HepG2 (cell line): ENCODE measurements around the gene SLC2A4. TPM values are rescaled to one million over a fixed set of nuclear protein-coding genes. Genes with fewer than 3 reads are reported as not detected.

Experiments used
- ATAC-seq: fragments of 200-7000 bp; cut with Tn5 transposase; 3 replicates; pipeline ENCODE4 v1.9.1; 2020; ENCODE audit warnings: mild to moderate bottlenecking, moderate library complexity
- BruUV-seq: library from RNA; stranded (reverse); fragments of 400-500 nt; replicated peaks from 2 replicates; lab custom pipeline; 2021; lab: Mats Ljungman, UMichigan
- CTCF ChIA-PET: fragments of 300-600 bp; formaldehyde crosslinking; extraction: SDS; loops from one replicate; lab custom pipeline; 2021; ENCODE audit warnings: low total read pairs, inconsistent platforms, low intra/inter-chr PET ratio; lab: Yijun Ruan, JAX
- POLR2A ChIA-PET: fragments of 350-600 bp; sonication (Branson Sonifier 250); formaldehyde crosslinking; loops from one replicate; lab custom pipeline; 2020; ENCODE audit warnings: antibody characterized with exemption, inconsistent platforms; lab: Yijun Ruan, JAX
- DNase-seq: peaks from one replicate; pipeline ENCODE4 v3.0.0-alpha.2; 2015; ENCODE audit warnings: low spot score
- FAIRE-seq: peaks from 3 replicates; lab custom pipeline; 2011; peaks lifted over from hg19 to GRCh38; lab: Jason Lieb, UNC
- H2AFZ ChIP-seq: one replicate; pipeline ENCODE4 v1.6.1; 2011; ENCODE audit warnings: low read length, inconsistent platforms
- H3K27ac ChIP-seq: fragments of 300-600 bp; 3 replicates; pipeline ENCODE4 v1.8.0; 2011; ENCODE audit warnings: mixed run types, mild to moderate bottlenecking, mixed read lengths, low read length, inconsistent platforms; ENCODE audit not compliant: insufficient read depth; ENCODE audit errors: extremely low read length
- H3K27me3 ChIP-seq, 2 experiments: fragments of 200-600 bp in 1 of 2; 2 replicates in 1 of 2; 3 replicates in 1 of 2; pipeline versions ENCODE4 v1.6.0 to v1.8.0; 2011; ENCODE audit warnings: low read length in 2 of 2, mild to moderate bottlenecking in 2 of 2, moderate library complexity in 2 of 2, inconsistent platforms in 1 of 2; ENCODE audit not compliant: insufficient read depth in 2 of 2, control insufficient read depth in 1 of 2
- H3K36me3 ChIP-seq, 2 experiments: fragments of 200-600 bp in 1 of 2; replicated peaks in 1 of 2; 2 replicates in 1 of 2; 3 replicates in 1 of 2; pipeline versions ENCODE4 v1.5.1 to v1.8.0; 2011; ENCODE audit warnings: low read length in 2 of 2, inconsistent platforms in 1 of 2; ENCODE audit not compliant: insufficient read depth in 2 of 2, control insufficient read depth in 1 of 2
- H3K4me1 ChIP-seq: 2 replicates; pipeline ENCODE4 v1.5.1; 2012; ENCODE audit warnings: low read length, inconsistent platforms; ENCODE audit not compliant: insufficient read depth
- H3K4me2 ChIP-seq: 2 replicates; pipeline ENCODE4 v1.6.0; 2011; ENCODE audit warnings: low read depth, low read length, inconsistent platforms
- H3K4me3 ChIP-seq, 3 experiments: fragments of 200-600 bp in 1 of 3; sonication (generic), shearing (Covaris generic) in 1 of 3; replicated peaks in 1 of 3; 2 replicates each; pipeline ENCODE4 v1.5.1; 2011 to 2016; ENCODE audit warnings: low read length in 3 of 3, inconsistent platforms in 2 of 3, low read depth in 2 of 3, mild to moderate bottlenecking in 2 of 3, control low read depth in 1 of 3, mixed read lengths in 1 of 3; ENCODE audit not compliant: insufficient read depth in 1 of 3
- H3K79me2 ChIP-seq: one replicate; pipeline ENCODE4 v1.6.1; 2011; ENCODE audit warnings: low read length, inconsistent platforms; ENCODE audit not compliant: insufficient read depth
- H3K9ac ChIP-seq: 2 replicates; pipeline ENCODE4 v1.6.0; 2011; ENCODE audit warnings: mild to moderate bottlenecking, low read depth, low read length, inconsistent platforms; ENCODE audit not compliant: insufficient read depth
- H3K9me3 ChIP-seq: 2 replicates; pipeline ENCODE4 v1.5.1; 2012; ENCODE audit warnings: mild to moderate bottlenecking, low read length
- H4K20me1 ChIP-seq: 2 replicates; pipeline ENCODE4 v1.6.0; 2011; ENCODE audit warnings: inconsistent platforms, mild to moderate bottlenecking, low read length, moderate library complexity; ENCODE audit not compliant: insufficient read depth
- AGO1 ChIP-seq: fragments of 200-400 bp; formaldehyde crosslinking; IDR thresholded peaks from 2 replicates; pipeline ENCODE4 v1.6.1; 2017; ENCODE audit warnings: mild to moderate bottlenecking, low read depth, low read length, moderate library complexity; ENCODE audit not compliant: poor library complexity, severe bottlenecking
- GLI4 ChIP-seq: sonication (generic); formaldehyde crosslinking; IDR thresholded peaks from 2 replicates; pipeline ENCODE4 v1.5.1; 2020; ENCODE audit warnings: missing genetic modification reagents, mild to moderate bottlenecking, moderate library complexity, borderline replicate concordance
- GMEB1 ChIP-seq: sonication (generic); formaldehyde crosslinking; IDR thresholded peaks from 2 replicates; pipeline ENCODE4 v1.5.1; 2020; ENCODE audit warnings: missing genetic modification reagents, mild to moderate bottlenecking, borderline replicate concordance
- HNRNPL ChIP-seq: fragments of 200-400 bp; formaldehyde crosslinking; IDR thresholded peaks from 2 replicates; pipeline ENCODE4 v1.6.1; 2017; ENCODE audit warnings: mild to moderate bottlenecking, low read depth, low read length
- JUND ChIP-seq: sonication (generic); formaldehyde crosslinking; IDR thresholded peaks from 2 replicates; pipeline ENCODE4 v1.8.0; 2022; ENCODE audit warnings: mild to moderate bottlenecking, missing genetic modification reagents
- POLR2A ChIP-seq, 2 experiments: IDR thresholded peaks; 2 replicates each; pipeline ENCODE4 v1.6.1; 2011; ENCODE audit warnings: low read depth in 2 of 2, low read length in 2 of 2, mild to moderate bottlenecking in 1 of 2, moderate library complexity in 1 of 2; ENCODE audit not compliant: insufficient read depth in 1 of 2
- TAF1 ChIP-seq: sonication (generic); formaldehyde crosslinking; IDR thresholded peaks from 2 replicates; pipeline ENCODE4 v1.4.0; 2020; ENCODE audit warnings: missing genetic modification reagents
- WGBS: methylation state at CpG from one replicate; pipeline ENCODE4 v1.1.6; 2017; ENCODE audit warnings: low lambda C conversion rate; 5-methylcytosine and 5-hydroxymethylcytosine counted together
- in situ Hi-C: cut with HindIII; loops from 2 replicates; pipeline ENCODE4 v1.10.0; 2017; ENCODE audit warnings: low pct_unique_long_range_greater_than_20kb; ENCODE audit not compliant: extremely low pct_ligation_motif_present
- intact Hi-C: fragments of 100-400 bp; cut with micrococcal nuclease; formaldehyde crosslinking; loops from one replicate; pipeline ENCODE4 v1.10.0; 2022; ENCODE audit not compliant: unreplicated experiment
- polyA plus RNA-seq, 8 experiments: library from polyadenylated mRNA; depleted of rRNA in 3 of 8; stranded (reverse) in 7 of 8; unstranded in 1 of 8; fragments of >200 nt; fragmentation: Illumina TruSeq in 4 of 8; extraction: Trizol in 4 of 8; gene quantifications; 2 replicates each; pipeline versions ENCODE4 v1.2.1 to v1.2.3, GENCODE V29; 2011 to 2016; ENCODE audit warnings: low read depth in 4 of 8, missing spikeins in 1 of 8, mixed read lengths in 1 of 8; ENCODE audit not compliant: insufficient read depth in 1 of 8
- total RNA-seq, 5 experiments: library from RNA; depleted of rRNA; stranded (reverse); fragments of >200 nt; fragmentation: Illumina TruSeq; extraction: Trizol; gene quantifications; 2 replicates each; pipeline ENCODE4 v1.2.3, GENCODE V29; 2016; ENCODE audit warnings: low read depth in 1 of 5
- TF ChIP-seq, protein P1 (sequence below): sonication (generic); formaldehyde crosslinking; IDR thresholded peaks from 2 replicates; pipeline ENCODE4 v1.5.0; 2020; ENCODE audit warnings: missing genetic modification reagents, mild to moderate bottlenecking, borderline replicate concordance
- TF ChIP-seq, protein P2 (sequence below): sonication (generic); formaldehyde crosslinking; IDR thresholded peaks from 2 replicates; pipeline ENCODE4 v1.5.0; 2020; ENCODE audit warnings: mild to moderate bottlenecking, missing genetic modification reagents, borderline replicate concordance

The SLC2A4 gene
- total and polyA plus RNA-seq, 2 of the 13 experiments (the other 11 are each of a cell fraction or from before 2014, with no cell fraction given) = 4.9 to 5.8 TPM

DNA sequence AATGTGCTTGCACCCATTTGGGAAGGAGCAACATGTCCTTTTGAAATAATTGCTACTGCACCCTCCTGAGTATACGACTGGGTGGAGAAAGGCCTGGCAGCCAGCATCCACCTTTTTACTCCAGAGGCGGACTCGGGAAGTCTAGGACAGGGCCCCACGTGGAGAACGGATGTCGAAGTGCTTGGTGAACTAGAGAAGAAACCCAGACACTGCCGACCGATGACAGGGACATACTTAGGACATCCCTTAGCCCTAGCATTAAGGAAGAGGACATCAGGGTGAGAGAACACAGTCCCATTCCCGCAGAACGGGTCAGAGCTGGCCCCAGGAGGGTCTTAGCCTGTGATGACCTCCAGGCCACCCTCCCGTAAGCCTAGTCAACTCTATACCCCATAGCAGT lies 9.2 kb downstream of the SLC2A4 start (continued):
- TF ChIP-seq TAF1 (CRISPR knock-in tag) (no peak), GLI4 (no peak), AGO1 (no peak)

GRCh38 chr17:7292194-7292593 lies 10.7 kb downstream of the SLC2A4 start:
- intact Hi-C loops (loop anchor here (1.0 kb wide), 1 partner anchor 38 kb away; no protein-coding TSS in a partner anchor), in situ Hi-C loops (no loop called here)
- CTCF ChIA-PET = interaction anchor here (1.1 kb wide), 1 partner anchor 12 kb away, joined by 3 read pairs; no protein-coding TSS in a partner anchor
- H4K20me1 ChIP-seq = no peaks in the 10 kb centered on the region
- H3K4me2 ChIP-seq = peak overlapping the region; percentile 75; the same call in 1 of the 2 replicates
- no TSS peak for BruUV-seq
- FAIRE-seq (no peak), DNase-seq (no peak), ATAC-seq (no peak)
- H2AFZ ChIP-seq = no peak overlapping the region
- no peaks in the 10 kb centered on the region for H3K36me3 ChIP-seq
- POLR2A ChIA-PET = interaction anchor here (3.7 kb wide), 1 partner anchor 10 kb away, joined by 35 read pairs; the partner anchor contains the start of gene SLC2A4
- H3K27me3 ChIP-seq = peaks cover 0 to 11% of the 10 kb centered on the region in 2 experiments; a peak in 2 of 5 replicates
- no peak overlapping the region for H3K9ac ChIP-seq
- WGBS = no CpG with 5 or more reads among the region's 2 CpGs
- TF ChIP-seq, protein P1, sequence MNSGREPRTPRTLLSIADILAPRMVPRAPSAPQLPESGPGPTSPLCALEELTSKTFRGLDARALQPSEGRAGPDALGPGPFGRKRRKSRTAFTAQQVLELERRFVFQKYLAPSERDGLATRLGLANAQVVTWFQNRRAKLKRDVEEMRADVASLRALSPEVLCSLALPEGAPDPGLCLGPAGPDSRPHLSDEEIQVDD = no peak
- 0 out of 4 replicates have a peak, but pooled peaks of 1 of the 2 experiments have one; percentile 15 for TF ChIP-seq POLR2A (IDR thresholded peaks at IDR 0.05; ENCODE audit: insufficient read depth in 1 of 2, low read depth in 2 of 2, low read length in 2 of 2)
- H3K9me3 ChIP-seq = no peaks in the 10 kb centered on the region
- no peaks in the 10 kb centered on the region for H3K79me2 ChIP-seq
- H3K4me1 ChIP-seq = peaks cover 41% of the 10 kb centered on the region
- peak overlapping the region in 2 of 3 experiments; percentile 29 to 54; a peak in 1 of 6 replicates for H3K4me3 ChIP-seq
- no peak overlapping the region for H3K27ac ChIP-seq

DNA sequence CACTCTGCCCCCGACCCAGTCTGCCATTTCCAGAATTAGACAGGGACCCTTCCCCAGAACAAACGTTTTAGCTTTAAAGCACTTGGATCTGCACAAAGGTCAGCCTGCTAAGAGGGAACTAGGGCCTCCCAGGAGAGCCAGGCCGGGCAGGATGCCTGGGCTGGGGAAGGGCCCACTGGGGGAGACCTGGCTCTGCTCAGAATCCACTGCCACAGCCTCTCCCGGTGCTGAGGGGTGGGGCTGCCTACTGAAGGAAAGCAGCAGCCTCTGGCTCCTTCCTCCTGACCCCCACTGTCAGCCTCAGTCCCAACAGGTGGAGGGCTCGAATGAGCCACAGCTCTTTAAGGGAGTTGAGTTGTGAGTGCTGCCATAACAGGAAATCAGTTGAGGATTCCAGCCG lies 11.2 kb downstream of the SLC2A4 start:
- 0% methylated on average over 4 of the region's 6 CpGs for WGBS
- intact Hi-C loops = loop anchor here (1.0 kb wide), 1 partner anchor 38 kb away; no protein-coding TSS in a partner anchor
- BruUV-seq = no TSS peak
- TF ChIP-seq HNRNPL (no peak), JUND (CRISPR knock-in tag) (no peak), GMEB1 (no peak)
- TF ChIP-seq, protein P2, sequence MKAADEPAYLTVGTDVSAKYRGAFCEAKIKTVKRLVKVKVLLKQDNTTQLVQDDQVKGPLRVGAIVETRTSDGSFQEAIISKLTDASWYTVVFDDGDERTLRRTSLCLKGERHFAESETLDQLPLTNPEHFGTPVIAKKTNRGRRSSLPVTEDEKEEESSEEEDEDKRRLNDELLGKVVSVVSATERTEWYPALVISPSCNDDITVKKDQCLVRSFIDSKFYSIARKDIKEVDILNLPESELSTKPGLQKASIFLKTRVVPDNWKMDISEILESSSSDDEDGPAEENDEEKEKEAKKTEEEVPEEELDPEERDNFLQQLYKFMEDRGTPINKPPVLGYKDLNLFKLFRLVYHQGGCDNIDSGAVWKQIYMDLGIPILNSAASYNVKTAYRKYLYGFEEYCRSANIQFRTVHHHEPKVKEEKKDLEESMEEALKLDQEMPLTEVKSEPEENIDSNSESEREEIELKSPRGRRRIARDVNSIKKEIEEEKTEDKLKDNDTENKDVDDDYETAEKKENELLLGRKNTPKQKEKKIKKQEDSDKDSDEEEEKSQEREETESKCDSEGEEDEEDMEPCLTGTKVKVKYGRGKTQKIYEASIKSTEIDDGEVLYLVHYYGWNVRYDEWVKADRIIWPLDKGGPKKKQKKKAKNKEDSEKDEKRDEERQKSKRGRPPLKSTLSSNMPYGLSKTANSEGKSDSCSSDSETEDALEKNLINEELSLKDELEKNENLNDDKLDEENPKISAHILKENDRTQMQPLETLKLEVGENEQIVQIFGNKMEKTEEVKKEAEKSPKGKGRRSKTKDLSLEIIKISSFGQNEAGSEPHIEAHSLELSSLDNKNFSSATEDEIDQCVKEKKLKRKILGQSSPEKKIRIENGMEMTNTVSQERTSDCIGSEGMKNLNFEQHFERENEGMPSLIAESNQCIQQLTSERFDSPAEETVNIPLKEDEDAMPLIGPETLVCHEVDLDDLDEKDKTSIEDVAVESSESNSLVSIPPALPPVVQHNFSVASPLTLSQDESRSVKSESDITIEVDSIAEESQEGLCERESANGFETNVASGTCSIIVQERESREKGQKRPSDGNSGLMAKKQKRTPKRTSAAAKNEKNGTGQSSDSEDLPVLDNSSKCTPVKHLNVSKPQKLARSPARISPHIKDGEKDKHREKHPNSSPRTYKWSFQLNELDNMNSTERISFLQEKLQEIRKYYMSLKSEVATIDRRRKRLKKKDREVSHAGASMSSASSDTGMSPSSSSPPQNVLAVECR (CRISPR knock-in tag) = peak; percentile 32; the same call in 1 of the 2 replicates

More for the DNA sequence above, 11.2 kb downstream of the SLC2A4 start:
- peaks cover 0 to 11% of the 10 kb centered on the region in 2 experiments; a peak in 2 of 5 replicates for H3K27me3 ChIP-seq
- H3K9me3 ChIP-seq = no peaks in the 10 kb centered on the region
- FAIRE-seq (no peak), DNase-seq (no peak), ATAC-seq (peak; percentile 47)
- no peaks in the 10 kb centered on the region for H3K36me3 ChIP-seq
- H3K4me3 ChIP-seq = peak overlapping the region in 2 of 3 experiments; percentile 29 to 54; a peak in 2 of 6 replicates
- no peak overlapping the region for H2AFZ ChIP-seq
- H3K27ac ChIP-seq = no peak overlapping the region
- ChIA-PET POLR2A (interaction anchor here (1.6 to 3.7 kb wide), 3 partner anchors 11 to 247 kb away, joined by 3 to 35 read pairs (median 5); partner anchors contain the start of gene SLC2A4), CTCF (interaction anchor here (1.1 kb wide), 1 partner anchor 12 kb away, joined by 3 read pairs; no protein-coding TSS in a partner anchor)
- no peaks in the 10 kb centered on the region for H3K79me2 ChIP-seq
- no peak overlapping the region; the same call in 1 of the 2 replicates for H3K9ac ChIP-seq
- H3K4me2 ChIP-seq = peak overlapping the region; percentile 75
- in situ Hi-C loops = no loop called here
- H3K4me1 ChIP-seq = peaks cover 41% of the 10 kb centered on the region
- H4K20me1 ChIP-seq = no peaks in the 10 kb centered on the region
